ENCODE data around the gene HES7.

The HES7 gene

GRCh38 chr17:8145811-8146210 is 21.9 kb upstream of the HES7 start:
- no peak for TF ChIP-seq CTCF (IDR thresholded peaks at IDR 0.05; ENCODE audit: insufficient read depth, missing control alignments)
- FAIRE-seq (no peak), DNase-seq (ENCODE audit: insufficient read length, low spot score) (no peak)

GRCh38 chr17:8144401-8145231 is 20.7 kb upstream of the HES7 start:
- DNase-seq (ENCODE audit: insufficient read length, low spot score) = no peak
- no peak for FAIRE-seq
- TF ChIP-seq CTCF (IDR thresholded peaks at IDR 0.05; ENCODE audit: insufficient read depth, missing control alignments) = no peak

- no peak for DNase-seq (ENCODE audit: insufficient read length, low spot score)
- FAIRE-seq = no peak
- no peak for TF ChIP-seq CTCF (IDR thresholded peaks at IDR 0.05; ENCODE audit: insufficient read depth, missing control alignments)
Observed at GRCh38 chr17:8143581-8144400, 19.9 kb upstream of the HES7 start.

GRCh38 chr17:8142887-8143580 is 19.1 kb upstream of the HES7 start:
- no peak for DNase-seq (ENCODE audit: insufficient read length, low spot score)
- no peak for FAIRE-seq
- TF ChIP-seq CTCF (IDR thresholded peaks at IDR 0.05; ENCODE audit: insufficient read depth, missing control alignments) = no peak

- FAIRE-seq (no peak), DNase-seq (ENCODE audit: insufficient read length, low spot score) (no peak)
- no peak for TF ChIP-seq CTCF (IDR thresholded peaks at IDR 0.05; ENCODE audit: insufficient read depth, missing control alignments)
Observed at GRCh38 chr17:8142158-8142886, 18.4 kb upstream of the HES7 start.

- TF ChIP-seq CTCF (IDR thresholded peaks at IDR 0.05; ENCODE audit: insufficient read depth, missing control alignments) = no peak
- DNase-seq (ENCODE audit: insufficient read length, low spot score) = no peak
- FAIRE-seq = no peak
Observed at GRCh38 chr17:8141741-8142140, 17.8 kb upstream of the HES7 start.

All from D721Med (cell line).